ENCODE measurements around the gene NFIB.

- no peak for TF ChIP-seq CTCF (conservative IDR thresholded peaks at IDR 0.05 in 1 of 2, IDR thresholded peaks at IDR 0.05 in 1 of 2; ENCODE audit: extremely low read depth in 1 of 2, insufficient read depth in 1 of 2, low read depth in 1 of 2, low read length in 2 of 2)
- TF ChIP-seq EZH2 (IDR thresholded peaks at IDR 0.05; ENCODE audit: borderline replicate concordance, low read length), result no peak
Observed at GRCh38 chr9:14347406-14348122, 33.6 kb upstream of the NFIB start.

Data from mammary epithelial cell (primary cell).